Activated CD8-positive, alpha-beta memory T cell treated with anti-CD3 and anti-CD28 coated beads for 1 hour (primary cell): ENCODE data around the gene PTPN1.
"Not testable (repeated sequence)": the region's sequence is repeated elsewhere in the genome, so short reads cannot be mapped to it uniquely, and the experiment has no call there.

Source experiments
- DNase-seq, 2 donors: peaks; one replicate each; pipeline ENCODE4 v3.0.0-alpha.2; 2020; ENCODE audit warnings: low read depth in 1 of 2; ENCODE audit errors: extremely low read depth in 1 of 2

The PTPN1 gene

DNA sequence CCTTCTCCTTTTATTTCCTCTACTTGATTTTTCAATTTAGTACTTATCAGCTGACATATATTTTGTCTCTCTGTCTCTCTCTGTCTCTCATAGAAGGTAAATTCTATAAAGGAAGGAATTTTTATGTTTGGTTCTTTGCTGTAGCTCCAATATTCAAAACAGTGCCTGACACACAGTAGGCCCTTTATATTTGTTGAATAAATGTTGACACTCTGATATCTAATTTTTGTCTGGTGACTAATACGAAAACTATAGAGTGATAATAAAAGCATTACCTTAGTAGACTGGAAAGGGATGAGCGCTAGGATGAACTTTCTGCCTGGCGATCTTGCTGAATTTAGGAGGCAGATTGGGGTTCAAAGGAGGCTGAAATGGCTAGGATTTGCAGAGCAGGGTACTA is 42.8 kb downstream of the PTPN1 start:
- no peak for DNase-seq

DNA sequence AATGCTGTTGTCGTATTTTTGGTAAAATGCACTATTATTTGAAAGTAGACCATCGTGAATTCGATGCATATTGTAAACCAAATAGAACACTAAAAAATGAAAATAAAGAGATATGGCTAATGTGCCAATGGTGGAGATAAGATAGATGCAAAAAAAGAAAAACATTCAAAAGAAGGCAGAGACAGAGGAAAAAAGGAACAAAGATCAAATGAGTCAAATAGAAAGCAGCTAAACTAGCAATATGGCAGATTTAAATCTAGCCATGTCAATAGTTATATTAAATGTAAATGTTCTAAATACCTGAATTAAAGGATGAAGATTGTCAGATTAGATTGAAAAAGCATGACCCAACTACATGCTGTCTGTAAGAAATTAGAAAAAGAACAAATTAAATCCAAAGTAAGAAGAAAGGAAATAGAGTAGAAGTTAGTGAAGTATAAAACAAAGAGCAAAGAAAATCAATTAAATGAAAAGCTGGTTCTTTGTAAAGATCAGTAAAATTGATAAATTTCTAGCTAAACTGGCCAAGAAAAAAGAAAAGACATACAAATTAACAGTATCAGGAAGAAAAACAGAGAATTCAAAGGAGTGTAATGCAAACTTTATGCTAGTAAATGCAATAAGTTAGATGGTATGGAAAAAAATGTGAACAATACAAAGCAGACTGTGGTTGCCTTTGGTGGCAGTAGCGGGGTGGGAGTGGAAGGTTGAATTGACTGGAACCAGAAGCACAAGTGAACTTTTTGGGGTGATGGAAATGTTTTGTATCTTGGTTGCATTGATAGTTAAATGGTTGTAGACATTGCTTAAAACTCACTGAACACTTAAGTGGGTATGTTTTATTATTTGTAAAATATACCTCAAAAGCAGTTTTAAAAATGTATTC is 44.8 kb downstream of the PTPN1 start:
- no peak for DNase-seq

DNA sequence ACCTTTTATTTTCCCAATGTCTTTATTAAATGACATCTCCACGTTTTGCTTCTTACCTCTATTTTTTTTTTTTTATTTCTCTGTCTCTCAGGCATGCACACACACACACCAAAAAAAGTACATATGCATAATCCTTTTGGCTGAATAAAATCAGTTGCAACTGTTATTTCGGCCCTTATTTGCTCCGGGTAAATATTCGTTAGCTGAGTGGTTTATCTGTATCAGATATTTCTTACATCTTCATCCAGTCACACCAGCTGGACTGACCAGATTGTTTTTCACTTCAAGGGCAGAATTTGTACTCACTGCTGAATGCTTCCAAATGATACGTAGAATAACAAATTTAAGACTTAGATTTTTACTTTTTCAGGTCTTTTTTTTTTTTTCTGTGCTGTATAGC is 45.5 kb downstream of the PTPN1 start:
- DNase-seq, result no peak

DNA sequence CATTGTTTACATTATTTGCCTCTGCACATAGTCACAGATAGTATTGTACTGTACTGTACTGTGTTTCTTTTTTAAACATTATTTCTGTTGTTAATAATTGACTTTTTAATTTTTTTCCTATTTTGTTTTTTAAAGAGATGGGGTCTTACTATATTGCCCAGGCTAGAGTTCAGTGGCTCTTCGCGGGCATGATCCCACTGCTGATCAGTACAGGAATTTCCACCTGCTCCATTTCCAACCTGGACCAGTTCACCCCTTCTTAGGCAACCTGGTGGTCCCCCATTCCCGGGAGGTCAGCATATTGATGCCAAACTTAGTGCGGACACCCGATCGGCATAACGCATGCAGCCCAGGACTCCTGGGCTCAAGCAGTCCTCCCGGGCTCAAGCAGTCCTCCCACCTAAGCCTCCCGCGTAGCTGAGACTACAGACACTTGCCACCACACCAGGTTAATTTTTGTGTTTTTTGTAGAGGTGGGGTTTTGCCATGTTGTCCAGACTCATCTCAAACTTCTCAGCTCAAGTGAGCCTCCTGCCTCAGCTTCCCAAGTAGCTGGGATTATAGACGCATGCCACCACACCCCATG is 47.5 kb downstream of the PTPN1 start:
- no peak for DNase-seq

DNA sequence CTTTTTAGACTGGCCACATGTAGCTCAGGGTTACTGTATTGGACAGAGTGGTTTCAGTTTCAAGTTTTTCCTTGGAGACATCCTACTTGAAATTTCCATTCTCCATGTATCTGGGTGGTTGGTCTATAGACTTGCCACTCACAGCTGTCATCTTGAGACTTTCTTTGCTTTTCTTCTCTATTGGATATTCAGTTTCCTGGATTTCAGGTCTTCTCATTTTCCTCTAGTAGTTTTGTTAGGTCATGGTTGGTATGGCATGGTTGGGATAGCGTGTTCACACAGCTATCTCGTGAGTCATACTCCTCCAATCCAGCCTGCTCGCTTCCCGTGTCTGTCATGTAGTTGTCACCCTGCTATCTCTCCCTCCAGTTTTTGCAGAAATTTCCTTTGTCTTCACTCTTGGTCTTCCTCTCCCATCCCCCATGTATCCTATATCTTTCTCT is 48.3 kb downstream of the PTPN1 start:
- no peak for DNase-seq

DNA sequence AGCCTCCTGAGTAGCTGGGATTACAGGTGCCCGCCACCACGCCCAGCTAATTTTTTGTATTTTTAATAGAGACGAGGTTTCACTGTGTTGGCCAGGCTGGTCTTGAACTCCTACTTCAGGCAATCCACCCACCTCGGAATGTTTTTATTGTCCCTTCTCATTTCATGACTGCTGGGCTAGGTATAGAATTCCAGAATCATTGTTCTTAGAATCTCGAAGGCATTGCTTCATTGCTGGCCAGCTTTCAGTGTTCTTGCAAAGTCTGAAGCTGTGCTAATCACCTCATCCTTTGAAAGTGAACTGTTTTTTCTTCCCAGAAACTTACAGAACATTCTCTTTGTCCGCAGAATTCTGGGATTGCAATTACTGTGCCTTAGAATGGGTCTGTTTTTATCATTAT is 49.0 kb downstream of the PTPN1 start:
- no peak for DNase-seq

DNA sequence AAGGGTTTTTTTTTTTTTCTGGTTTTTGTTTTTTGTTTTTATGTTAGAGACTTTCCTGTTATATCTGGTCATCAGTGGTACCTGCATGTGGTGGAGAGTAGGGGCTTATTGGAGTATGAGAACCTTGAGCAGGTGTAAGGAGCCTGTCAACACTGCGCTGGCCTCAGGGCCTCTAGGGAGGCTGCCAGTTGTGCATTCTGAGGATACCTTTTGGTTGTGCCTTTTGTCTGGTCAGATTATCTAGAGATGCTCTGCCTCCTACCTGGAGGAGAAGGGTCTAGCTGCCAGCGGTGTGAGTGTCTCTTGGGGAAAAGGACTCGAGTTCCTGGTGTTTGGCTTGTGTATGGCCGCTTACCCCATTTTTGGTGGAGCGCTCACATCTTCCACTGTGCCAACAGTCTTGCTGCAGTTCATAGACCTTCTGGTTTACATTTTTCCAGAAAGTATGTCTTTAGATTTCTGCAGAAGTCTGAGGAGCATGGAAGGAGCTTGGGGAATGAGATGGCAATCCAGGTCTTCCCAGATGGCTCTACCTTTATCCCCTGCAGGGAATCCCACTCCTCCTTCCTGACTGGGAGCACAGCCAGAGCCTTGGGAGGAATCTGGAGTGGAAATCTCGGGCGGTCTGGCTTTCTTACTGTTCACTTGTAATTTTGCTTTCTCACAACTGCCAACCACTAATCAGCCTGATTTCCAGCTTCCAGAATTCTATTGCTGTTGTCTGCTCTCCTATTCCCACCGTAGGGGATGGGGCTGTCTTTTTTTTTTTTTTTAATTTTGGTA is 49.9 kb downstream of the PTPN1 start:
- no peak for DNase-seq

DNA sequence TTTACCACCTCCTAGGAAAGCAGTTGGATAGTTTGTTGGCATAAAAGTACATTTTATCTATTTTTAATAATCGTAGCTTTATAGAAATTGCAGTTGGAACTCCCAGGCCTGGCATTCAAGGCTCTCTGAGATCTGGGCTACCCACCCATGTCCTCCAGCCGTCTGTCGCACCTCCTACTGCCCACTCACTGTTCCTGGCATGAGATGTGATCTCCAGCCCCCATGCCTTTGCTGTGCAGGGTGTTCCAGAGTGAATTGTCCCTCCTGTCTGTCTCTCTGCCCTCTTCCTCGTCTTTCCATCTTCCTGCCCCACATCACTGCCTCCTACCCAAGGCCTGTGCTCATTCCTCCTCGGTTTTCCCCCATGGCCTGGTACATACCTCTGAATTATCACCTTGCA is 50.7 kb downstream of the PTPN1 start:
- no peak for DNase-seq

DNA sequence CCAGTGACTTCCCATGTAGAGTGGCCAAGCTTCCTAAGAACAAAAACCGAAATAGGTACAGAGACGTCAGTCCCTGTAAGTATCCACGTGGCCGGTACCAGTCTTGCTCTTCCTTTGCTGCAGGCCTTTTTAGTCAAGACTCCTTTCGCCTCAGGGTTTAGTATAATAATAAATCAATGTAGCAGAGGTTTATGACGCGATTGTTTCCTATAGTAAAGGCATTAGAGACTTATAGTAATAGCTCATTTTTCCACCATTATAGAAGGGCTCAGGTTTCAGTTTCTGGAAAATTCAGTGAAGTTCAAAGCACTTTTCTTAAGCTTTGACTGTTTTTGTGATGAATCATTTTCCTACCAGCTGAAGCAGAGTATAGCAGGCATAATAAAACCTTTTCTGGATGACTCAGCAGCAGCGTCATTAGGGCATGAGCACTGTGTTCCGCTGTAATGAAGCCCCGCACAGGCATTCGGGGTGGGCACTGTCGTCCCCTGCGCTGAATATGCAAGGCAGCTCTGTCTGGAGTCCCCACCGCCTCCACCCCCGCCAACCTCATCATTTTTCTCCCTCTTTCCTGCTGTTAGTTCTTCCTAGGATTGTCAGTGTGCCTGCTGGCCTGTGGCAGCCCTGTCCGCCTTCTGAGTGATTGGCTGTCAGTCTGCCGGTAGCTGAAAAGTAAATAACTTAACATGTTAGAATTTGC is 51.3 kb downstream of the PTPN1 start:
- peak in 1 of 2 donors; percentile 10 for DNase-seq

DNA sequence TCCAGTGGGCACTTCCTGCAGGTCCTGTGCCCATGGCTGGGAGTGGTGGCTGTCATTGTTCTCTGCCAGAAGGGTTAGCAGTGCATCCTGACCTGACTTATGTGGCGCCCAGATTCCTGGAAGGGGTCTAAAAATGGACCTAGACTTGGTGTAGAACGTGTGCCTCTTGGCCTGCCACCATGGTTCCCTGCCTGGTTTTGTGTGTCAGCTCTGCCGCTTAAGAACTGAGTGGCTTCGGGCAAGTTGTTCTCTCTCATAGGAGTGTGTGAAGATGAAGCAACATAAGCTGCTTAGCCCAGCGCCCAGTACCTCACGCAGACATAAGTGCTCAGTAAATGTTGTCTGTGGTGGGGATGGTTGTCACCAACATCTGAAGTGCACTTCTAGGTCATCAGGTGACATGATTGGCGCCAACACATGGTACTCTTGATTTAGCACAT is 52.1 kb downstream of the PTPN1 start:
- no peak for DNase-seq

DNA sequence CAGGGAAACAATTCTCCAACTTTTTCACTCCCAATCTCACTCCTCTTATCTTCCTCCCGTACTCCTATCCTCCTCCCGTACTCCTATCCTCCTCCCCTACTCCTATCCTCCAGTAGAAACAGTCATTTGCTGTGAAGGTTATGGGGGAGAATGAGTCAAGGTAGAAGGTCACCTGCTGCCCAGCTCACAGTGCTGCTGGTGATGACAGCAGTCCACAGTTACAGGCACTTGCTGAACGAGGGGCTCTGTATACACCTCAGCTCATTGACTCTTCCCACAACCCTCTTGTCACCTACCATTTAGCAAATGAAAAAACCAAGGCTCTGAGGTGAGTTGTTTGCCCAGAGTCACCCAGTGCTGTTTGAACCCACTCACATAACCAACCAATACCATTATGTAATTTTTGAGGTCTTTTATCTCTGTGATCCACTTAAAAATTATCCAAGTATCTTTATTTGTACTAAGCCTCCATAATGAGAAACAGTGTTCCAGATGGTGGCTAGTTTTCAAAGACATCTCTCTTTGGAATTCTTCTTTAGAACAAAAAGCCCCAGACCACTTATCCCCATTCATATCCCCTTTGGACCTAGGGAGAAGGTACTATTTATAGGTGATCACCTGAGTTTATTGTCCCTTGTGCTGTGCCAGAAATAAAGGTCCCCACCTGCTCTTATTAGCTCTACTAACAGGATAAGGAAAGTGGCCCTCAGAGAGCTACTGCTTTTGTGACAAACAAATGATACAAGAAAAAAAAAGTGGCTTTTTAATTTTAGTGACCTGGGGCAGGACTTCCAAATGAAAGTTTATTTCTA is 53.2 kb downstream of the PTPN1 start:
- DNase-seq, result no peak

DNA sequence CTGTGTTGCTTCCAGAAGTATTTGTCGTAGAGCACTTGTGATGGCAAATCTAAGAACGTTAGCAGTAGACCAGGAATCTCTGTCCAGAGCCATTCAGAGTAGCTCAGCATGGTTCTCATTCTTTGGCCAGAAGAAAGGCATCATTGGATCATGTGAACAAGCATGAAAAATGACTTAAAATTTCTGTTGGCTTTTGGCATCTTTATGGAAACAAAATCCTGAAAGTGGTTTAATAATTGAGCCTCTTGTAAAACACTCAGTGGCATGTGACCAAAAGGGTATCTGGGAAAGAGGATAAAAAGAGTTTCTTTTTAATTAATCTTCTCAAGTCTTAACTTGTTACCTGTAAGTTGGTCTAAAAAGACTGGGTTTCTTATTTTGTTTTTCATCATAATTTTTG is 55.2 kb downstream of the PTPN1 start:
- no peak for DNase-seq

DNA sequence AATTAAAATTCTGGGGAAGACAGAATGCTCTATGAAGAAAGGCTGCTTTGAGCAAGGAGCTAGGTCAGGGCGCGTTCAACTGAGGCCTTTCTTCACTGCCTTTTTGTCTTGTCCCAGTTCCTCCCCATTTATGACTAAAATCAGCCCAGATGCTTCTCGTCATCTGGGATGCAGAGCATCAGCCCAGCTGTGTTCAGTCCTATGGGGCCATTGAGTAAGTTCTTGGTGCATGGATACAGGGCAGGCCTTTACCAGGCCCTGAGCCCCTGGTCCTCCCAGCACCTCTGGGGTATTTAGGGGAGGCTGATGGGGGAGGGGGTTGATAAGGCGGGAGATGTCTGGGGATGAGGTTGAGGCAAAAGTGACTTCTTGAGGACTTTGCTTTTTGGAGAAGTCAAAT is 55.7 kb downstream of the PTPN1 start:
- no peak for DNase-seq

DNA sequence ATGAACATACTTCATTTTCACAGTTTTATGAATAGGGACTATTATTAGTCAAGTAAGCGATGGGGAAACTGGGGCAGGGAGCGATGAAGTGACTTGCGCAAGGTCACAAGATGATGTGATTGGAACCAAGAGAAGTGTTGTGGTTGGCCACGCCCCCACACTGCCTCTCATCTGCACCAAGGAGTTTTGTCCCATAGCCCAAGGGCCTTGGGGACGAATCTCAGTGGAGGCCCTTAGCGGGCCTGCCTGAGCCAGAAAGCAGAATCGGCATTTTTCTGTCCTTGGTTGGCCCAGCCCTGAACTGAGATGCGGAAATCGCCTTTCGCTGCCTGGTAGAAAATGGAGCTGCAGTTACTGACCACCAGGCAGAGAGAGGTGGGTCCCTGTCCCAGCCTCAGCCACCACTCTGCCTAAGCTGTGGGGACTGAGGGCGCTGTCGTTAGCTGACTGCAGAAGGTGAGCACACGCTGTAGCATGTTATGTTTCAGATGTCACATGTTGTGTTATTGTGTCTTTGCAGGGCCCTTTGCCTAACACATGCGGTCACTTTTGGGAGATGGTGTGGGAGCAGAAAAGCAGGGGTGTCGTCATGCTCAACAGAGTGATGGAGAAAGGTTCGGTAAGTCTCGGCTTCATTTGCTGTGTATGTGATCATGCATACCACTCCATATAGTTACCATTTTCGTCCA is 57.8 kb downstream of the PTPN1 start:
- DNase-seq, result no peak

DNA sequence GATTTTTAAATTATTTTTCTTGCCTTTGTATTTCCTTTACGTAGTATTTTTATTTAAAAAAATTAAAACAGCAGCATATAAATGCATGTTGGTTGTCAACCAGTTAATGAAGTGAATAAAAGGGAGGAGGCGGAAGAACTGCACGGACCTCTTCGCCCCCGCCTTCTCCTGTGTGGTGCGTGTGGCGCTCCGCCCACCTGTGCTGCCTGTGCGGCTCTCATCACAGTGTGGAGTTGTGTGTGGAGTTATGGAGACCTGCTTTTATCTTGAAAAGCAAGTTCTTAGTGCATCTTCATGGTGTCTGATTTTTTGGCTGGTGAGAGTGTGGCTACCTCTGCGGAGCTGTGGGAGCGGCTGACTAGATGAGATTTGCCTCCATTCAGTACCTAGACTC is 58.4 kb downstream of the PTPN1 start:
- DNase-seq, result no peak

DNA sequence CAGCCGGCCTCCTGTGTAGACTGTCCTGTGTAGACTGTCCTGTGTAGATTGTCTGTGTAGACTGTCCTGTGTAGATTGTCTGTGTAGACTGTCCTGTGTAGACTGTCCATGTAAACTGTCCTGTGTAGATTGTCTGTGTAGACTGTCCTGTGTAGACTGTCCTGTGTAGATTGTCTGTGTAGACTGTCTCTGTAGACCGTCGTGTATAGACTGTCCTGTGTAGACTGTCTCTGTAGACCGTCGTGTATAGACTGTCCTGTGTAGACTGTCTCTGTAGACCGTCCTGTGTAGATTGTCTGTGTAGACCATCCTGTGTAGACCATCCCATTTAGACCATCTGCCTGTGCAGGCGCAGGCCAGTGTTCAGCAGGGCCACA is 59.3 kb downstream of the PTPN1 start:
- not testable (repeated sequence) for DNase-seq

DNA sequence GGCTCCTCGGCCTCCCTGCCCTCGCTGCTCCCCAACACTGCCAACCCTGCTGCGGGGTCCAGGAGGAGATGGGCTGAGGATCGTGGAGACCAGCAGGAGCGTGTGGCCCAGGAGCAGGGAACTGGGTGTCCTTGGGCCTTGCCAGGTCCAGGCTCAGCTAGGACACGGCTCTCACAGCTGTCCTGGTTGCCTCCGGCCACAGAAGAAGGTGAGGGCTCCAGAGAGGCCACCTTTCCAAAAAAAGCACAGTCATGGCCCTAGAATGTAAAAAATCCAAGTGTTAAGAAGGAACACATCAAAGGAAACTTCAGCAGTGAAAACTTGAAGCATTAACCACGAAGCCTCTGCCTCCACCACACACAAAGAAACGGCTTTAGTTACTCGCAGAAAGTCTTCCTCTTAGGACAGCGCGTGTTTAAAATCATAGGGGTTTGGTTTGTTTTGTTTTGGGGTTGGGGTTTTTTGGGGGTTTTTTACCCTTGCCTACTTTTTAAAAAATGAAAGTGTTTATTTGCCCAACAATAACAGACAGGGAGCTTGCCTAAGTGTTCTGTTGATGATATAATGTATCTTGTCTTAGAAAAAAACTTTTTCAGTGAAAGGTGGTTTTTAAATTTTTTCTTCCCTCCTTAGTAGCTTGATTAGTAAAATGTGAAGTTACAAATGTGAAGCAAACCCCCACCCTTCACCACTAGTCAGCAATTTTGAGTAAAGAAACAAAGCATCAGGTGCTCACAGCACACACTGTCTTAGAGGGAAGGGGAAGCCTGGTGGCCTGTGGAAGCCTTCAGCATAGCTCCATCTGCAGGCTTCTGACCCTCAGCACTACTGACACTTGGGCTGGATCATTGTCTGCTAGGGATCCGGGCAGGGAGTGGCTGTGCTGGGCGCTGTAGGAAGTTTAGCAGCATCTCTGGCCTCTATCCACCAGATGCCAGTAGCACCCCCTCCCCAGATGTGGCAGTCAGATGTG is 60.0 kb downstream of the PTPN1 start:
- no peak for DNase-seq

DNA sequence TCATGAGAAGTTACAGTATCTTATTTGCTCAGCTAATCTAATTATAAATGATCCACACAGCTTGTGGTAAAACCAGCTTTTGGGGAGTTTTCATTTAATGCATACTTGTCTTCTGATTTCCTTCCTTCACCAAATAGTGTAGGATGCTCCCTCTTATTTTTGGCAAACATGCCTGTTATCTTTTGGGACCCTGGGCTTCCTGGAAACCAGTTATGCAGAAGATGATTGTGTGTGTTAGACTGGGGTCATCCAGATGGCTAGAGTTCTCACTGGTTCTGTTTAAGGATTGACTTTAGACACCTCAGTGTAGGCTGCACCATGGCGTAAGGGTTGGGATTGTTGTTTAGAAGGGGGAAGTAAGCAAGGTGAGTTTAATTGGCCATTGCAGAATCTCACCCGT is 61.3 kb downstream of the PTPN1 start:
- no peak for DNase-seq
